ENCODE measurements around the gene KIF6.

KIF6 gene

DNA sequence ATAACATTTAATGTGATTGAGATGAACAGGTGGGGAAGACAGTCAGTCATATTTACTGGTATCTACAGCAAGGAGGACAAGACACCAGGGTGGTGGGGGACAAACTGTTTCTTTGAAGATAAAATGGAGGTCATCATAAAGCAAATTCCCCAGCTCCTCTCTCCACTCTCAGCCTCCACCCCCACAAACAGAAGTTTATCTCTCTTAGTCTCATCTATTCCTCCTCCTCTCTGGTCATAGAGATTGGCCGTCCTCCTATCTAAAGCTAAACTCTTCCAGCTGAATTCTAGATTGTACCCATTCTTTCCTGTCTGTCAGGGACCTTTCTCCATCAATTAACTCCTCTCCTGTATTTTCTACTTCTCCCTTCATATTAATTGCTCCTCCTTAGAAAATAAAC, 71.1 kb downstream of the KIF6 start:
- Mint-ChIP-seq H3K9me3 (no peaks in the 10 kb centered on the region), H3K36me3 (ENCODE audit: low read depth) (no peaks in the 10 kb centered on the region), H3K27ac (no peak overlapping the region), H3K4me1 (ENCODE audit: low read depth) (no peaks in the 10 kb centered on the region), H3K27me3 (peaks cover 29% of the 10 kb centered on the region), H3K4me3 (no peak overlapping the region)

DNA sequence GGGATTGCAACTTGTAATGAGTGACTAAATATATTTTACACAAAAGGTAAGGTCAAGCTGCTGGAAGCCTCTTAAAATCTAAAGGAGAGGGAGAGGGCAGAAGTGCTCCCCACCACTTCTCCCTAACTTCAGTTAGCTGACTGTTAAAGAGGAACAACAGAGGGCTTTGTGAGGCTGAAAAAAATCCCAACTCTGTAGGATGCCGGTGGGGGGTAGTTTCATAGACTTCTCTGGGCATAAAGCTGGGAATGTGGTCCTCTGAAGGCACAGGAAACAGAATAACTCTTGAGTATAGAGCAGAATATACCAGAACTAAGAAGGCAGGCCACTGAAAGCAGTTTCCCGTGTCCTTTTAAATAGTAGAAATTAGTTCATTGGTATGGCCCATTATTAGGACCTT, 71.6 kb downstream of the KIF6 start:
- Mint-ChIP-seq H3K27me3 (peaks cover 29% of the 10 kb centered on the region), H3K36me3 (ENCODE audit: low read depth) (no peaks in the 10 kb centered on the region), H3K9me3 (no peaks in the 10 kb centered on the region), H3K27ac (no peak overlapping the region), H3K4me1 (ENCODE audit: low read depth) (no peaks in the 10 kb centered on the region), H3K4me3 (no peak overlapping the region)

DNA sequence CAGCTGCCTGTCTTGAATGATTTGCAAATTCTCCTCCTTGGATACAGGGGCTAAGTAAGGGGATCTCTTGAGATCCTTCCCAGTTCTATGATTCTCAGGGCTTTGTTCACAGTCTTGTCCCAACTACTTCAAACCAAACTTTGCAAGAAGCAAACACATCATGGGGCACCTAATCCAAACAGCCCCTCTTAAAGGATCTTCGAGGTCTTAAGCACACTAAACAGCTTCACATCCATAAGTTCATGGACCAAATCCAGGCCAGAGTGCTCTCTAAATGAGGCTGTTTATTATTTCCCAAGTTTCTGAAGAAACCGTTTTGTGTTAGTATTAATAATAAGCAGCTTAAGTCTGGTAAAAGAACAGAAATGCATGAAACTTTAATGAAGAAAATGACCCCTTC, 75.2 kb downstream of the KIF6 start:
- Mint-ChIP-seq H3K4me1 (ENCODE audit: low read depth) (no peaks in the 10 kb centered on the region), H3K4me3 (no peak overlapping the region), H3K9me3 (no peaks in the 10 kb centered on the region), H3K36me3 (ENCODE audit: low read depth) (no peaks in the 10 kb centered on the region), H3K27ac (no peak overlapping the region), H3K27me3 (peaks cover 17% of the 10 kb centered on the region)

DNA sequence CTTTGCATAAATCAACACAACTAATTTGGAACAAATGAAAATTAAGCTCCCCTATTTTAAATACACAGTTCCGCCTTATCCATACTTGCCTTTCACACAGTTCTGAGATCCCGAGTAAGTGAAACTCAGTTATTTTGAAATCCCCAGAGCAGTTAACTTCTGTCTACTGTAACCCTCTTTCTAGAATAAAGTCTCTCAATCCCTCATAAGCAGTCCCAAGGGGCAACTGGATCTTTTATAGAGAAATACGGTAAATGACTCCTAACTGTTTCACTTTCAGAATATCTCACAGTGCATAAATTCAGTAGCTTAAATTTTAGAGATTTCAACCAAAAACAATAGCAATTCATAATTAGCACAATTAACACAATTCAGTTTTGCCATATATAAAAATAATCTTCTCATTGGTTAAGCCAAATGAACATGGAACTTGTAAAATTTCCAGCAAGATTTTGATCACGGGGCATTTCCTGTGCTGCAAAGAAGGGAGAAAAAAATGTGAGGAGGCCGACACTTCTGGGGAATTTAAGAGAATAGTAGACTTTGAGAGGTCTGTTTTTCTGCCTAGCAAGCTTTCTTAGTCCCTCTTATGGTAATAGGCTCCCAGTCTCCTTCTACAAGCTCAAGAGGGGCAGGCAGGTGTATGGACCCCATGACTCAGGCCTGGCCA, 78.3 kb downstream of the KIF6 start:
- Mint-ChIP-seq H3K27ac (no peak overlapping the region), H3K4me1 (ENCODE audit: low read depth) (no peaks in the 10 kb centered on the region), H3K36me3 (ENCODE audit: low read depth) (no peaks in the 10 kb centered on the region), H3K27me3 (peaks cover 27% of the 10 kb centered on the region), H3K9me3 (no peaks in the 10 kb centered on the region), H3K4me3 (no peak overlapping the region)

DNA sequence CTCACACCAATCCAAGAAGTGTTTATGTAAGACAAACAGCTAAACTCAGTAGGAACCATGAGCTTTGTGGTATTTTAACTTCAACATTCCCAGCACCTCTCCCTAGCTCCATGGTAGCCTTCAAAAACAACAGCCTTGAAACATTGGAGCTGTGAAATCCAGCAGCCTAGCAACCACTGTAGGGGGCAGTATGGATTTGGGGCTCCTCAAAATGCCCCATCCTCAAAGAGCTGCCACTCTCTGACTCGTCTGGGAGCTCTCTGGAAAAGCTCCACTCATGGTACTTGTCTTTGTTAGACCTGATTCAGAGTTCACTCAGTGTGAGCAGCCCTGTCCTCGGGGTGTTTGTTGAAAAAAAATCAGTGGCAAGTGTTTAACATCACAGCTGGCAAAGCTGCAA, 82.9 kb downstream of the KIF6 start:
- H3K27me3 Mint-ChIP-seq = peaks cover 23% of the 10 kb centered on the region
- H3K4me3 Mint-ChIP-seq = no peak overlapping the region
- no peak overlapping the region for H3K27ac Mint-ChIP-seq
- H3K4me1 Mint-ChIP-seq (ENCODE audit: low read depth) = no peaks in the 10 kb centered on the region
- H3K36me3 Mint-ChIP-seq (ENCODE audit: low read depth) = no peaks in the 10 kb centered on the region
- no peaks in the 10 kb centered on the region for H3K9me3 Mint-ChIP-seq

DNA sequence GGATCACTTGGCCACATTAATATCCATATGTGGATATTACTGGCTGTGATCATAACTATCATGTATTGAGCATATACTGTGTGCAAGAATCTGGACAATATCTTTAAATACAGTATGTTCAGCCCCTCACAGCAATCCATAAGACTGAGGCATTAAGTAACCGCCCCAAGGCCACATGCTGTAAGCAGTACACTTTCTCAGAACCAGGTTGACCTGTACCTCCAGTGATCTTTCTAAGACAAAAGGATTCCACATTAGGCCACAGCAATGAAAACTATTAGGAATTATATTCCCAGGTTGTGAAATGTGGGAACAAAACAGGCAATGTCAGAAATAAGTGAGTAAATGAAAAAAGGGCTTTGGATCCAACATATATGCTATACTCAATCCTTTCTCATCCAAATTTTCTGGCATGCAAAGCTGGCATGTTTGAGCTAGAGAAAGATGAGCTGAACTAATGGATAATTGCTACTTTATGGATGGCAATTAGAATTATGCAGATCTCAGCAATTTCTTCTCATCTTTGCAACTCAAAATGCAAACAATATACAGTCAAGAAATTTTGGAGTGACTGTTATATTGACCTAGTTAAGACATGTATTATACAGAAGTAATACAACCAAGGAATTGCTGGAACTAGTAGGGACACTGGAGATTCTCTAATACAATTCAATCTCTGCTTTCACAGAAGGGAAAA, 86.9 kb downstream of the KIF6 start:
- peaks cover 23% of the 10 kb centered on the region for H3K27me3 Mint-ChIP-seq
- no peaks in the 10 kb centered on the region for H3K4me1 Mint-ChIP-seq (ENCODE audit: low read depth)
- no peaks in the 10 kb centered on the region for H3K36me3 Mint-ChIP-seq (ENCODE audit: low read depth)
- H3K9me3 Mint-ChIP-seq = no peaks in the 10 kb centered on the region
- no peak overlapping the region for H3K4me3 Mint-ChIP-seq
- H3K27ac Mint-ChIP-seq = no peak overlapping the region

DNA sequence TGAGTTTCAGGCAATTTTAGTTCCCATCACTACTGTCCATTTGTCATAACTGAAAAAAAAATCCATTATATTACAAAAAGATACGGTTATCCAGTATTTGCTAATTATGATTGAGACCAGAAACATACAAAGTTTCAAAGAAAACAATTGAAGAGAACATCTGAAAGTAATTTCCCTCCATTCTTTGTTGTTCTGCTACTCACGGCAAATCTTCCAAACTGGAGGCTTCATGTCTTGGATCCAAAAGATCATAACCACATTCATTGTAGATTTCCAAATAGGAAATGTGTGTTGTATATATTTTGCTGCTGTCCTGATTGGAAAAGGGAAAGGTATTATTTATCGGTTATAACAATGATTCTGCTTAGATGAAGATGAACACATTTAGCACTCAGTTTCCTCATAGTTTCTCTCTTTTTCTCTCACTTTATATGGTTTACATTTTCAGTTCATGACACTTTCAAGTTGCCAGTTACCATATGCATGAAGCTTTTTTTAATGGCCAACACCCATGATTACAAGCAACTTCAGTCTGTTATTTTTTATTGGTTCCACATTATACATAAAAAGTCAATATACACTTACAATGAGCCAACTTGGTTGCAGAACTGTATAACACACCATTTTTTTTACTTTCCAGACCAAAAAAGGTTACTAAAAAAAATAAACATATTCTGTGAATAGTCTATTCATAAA, 90.4 kb downstream of the KIF6 start:
- H3K27me3 Mint-ChIP-seq = peaks cover 30% of the 10 kb centered on the region
- H3K9me3 Mint-ChIP-seq = no peaks in the 10 kb centered on the region
- H3K27ac Mint-ChIP-seq = no peak overlapping the region
- no peaks in the 10 kb centered on the region for H3K36me3 Mint-ChIP-seq (ENCODE audit: low read depth)
- H3K4me3 Mint-ChIP-seq = no peak overlapping the region
- H3K4me1 Mint-ChIP-seq (ENCODE audit: low read depth) = no peaks in the 10 kb centered on the region

DNA sequence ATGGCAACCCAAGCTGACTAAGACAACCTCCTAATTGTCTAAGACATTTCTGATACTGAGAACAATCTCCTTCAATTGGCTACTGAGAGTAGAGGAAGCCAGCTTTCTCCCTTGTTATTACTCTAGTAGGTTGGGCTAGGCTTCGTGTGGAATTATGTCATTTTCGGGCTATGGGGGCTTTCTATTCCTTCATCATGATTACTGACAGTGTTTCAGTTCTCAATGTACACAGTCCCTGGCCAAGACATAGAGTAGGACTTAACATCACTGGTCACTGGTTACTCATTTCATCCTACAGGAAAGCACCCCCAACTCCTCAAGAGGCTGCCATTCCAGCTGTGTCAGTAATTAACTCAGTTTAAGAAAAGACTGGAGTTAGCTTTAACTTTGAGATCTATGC, 100.0 kb downstream of the KIF6 start:
- H3K4me1 Mint-ChIP-seq (ENCODE audit: low read depth) = no peaks in the 10 kb centered on the region
- H3K27me3 Mint-ChIP-seq = peaks cover 18% of the 10 kb centered on the region
- H3K27ac Mint-ChIP-seq = no peak overlapping the region
- H3K4me3 Mint-ChIP-seq = no peak overlapping the region
- H3K9me3 Mint-ChIP-seq = no peaks in the 10 kb centered on the region
- no peaks in the 10 kb centered on the region for H3K36me3 Mint-ChIP-seq (ENCODE audit: low read depth)

DNA sequence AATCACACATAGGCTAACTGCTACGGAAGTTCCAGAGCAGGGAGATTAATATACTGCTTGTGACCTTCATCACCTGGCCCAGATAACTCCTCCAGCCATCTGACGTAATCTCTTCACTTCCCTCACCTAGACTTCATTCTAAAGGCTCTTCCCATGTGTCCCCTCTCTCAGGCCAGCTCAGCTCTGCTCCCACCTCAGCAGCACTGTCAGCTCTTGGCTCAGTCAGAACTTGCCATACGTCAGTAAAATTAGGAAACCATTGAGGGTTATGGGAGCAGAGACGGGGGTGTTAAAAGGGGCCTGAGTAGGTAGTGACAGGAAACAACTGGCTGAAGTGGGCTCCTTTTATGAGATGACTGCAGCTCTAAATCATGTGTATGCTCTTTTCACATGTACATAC, 101.5 kb downstream of the KIF6 start:
- no peaks in the 10 kb centered on the region for H3K36me3 Mint-ChIP-seq (ENCODE audit: low read depth)
- no peak overlapping the region for H3K4me3 Mint-ChIP-seq
- H3K9me3 Mint-ChIP-seq = no peaks in the 10 kb centered on the region
- no peaks in the 10 kb centered on the region for H3K4me1 Mint-ChIP-seq (ENCODE audit: low read depth)
- H3K27me3 Mint-ChIP-seq = peaks cover 12% of the 10 kb centered on the region
- H3K27ac Mint-ChIP-seq = no peak overlapping the region

DNA sequence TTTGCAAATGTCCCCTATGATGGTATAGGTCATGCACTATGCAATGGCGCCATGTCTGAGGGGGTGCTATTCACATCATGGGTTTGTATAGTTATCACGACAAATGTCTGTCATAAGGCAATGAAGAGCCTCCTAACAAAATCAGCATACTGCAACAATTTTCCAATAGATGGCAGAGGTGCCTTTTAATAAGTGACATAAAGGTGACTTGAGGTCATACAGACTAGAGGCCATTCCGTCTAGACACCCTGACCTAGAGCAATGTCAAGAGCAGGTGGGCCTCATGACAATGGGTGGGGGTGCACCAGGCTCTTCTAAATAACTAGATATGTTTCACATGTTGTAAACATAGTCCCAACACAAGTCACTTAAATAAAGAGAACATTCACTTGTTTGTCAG, 107.7 kb downstream of the KIF6 start:
- no peaks in the 10 kb centered on the region for H3K36me3 Mint-ChIP-seq (ENCODE audit: low read depth)
- H3K4me3 Mint-ChIP-seq = no peak overlapping the region
- H3K4me1 Mint-ChIP-seq (ENCODE audit: low read depth) = no peaks in the 10 kb centered on the region
- H3K27me3 Mint-ChIP-seq = peaks cover 7% of the 10 kb centered on the region
- no peak overlapping the region for H3K27ac Mint-ChIP-seq
- no peaks in the 10 kb centered on the region for H3K9me3 Mint-ChIP-seq

DNA sequence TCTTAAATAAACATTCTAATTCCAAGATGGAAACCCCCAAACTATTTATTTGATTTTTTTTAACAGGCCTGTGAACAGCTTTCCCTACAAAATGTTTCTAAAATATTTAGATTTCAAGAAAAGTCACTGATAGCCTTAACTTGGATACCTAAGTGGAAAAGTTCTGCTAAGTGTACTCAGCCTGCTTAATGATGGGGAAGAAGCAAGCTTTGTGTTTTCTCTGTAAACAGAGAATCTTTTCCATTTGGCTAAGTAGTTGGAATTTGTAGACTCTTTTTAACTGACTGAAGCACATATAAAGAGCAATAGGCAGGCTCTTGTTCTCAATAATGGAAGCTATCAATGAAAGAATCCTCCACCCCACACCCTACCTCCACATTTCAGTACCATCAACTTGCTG, 108.2 kb downstream of the KIF6 start:
- no peaks in the 10 kb centered on the region for H3K36me3 Mint-ChIP-seq (ENCODE audit: low read depth)
- peaks cover 7% of the 10 kb centered on the region for H3K27me3 Mint-ChIP-seq
- no peaks in the 10 kb centered on the region for H3K4me1 Mint-ChIP-seq (ENCODE audit: low read depth)
- H3K4me3 Mint-ChIP-seq = no peak overlapping the region
- no peak overlapping the region for H3K27ac Mint-ChIP-seq
- H3K9me3 Mint-ChIP-seq = no peaks in the 10 kb centered on the region

DNA sequence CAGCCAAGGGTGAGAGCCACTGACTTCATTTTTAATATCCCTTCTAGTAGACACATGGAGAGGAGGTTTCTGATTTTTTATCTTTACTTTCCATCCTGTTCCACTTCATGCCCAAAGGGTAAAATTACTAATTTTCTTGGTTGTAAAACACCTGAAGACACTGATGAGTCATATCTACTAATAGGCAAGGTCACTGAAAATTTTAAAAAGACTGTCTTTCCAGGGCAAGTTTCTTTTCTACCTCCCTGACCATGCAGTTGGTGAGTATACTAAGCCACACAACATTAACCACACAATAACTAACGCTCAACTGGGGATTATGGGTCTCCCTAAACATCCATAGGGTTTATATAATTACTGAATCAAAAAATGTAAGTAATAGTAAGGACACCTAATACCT, 109.6 kb downstream of the KIF6 start:
- no peak overlapping the region for H3K4me3 Mint-ChIP-seq
- H3K4me1 Mint-ChIP-seq (ENCODE audit: low read depth) = no peaks in the 10 kb centered on the region
- H3K9me3 Mint-ChIP-seq = no peaks in the 10 kb centered on the region
- peaks cover 7% of the 10 kb centered on the region for H3K27me3 Mint-ChIP-seq
- H3K27ac Mint-ChIP-seq = no peak overlapping the region
- no peaks in the 10 kb centered on the region for H3K36me3 Mint-ChIP-seq (ENCODE audit: low read depth)

DNA sequence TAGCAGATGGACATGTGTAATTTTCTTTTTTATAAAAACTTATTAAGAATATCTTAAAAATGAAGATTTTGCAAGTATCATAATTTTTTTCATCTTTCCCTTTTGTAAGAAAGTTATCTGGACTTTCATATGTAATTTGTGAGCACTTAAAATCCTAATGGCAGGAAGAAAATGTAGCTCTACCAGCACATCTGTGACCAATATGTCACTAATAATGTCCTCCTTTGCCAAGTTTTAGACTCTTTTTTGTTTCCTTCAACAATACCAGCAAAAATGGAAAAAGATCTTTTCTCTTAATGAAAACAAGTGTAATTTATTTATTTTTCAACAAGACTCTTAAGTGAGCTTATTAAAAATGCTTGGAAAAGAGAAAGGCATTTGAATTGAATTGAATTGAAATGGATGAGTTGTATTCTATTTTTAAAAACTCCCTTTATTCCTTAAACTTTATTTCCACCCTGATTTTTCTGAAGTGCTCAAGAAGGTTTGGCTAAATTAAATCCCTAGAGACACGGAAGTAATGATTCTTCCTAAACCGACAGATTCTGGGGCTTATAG, 110.7 kb downstream of the KIF6 start:
- H3K4me1 Mint-ChIP-seq (ENCODE audit: low read depth) = no peaks in the 10 kb centered on the region
- H3K36me3 Mint-ChIP-seq (ENCODE audit: low read depth) = no peaks in the 10 kb centered on the region
- H3K27ac Mint-ChIP-seq = no peak overlapping the region
- H3K4me3 Mint-ChIP-seq = no peak overlapping the region
- H3K27me3 Mint-ChIP-seq = peaks cover 7% of the 10 kb centered on the region
- H3K9me3 Mint-ChIP-seq = no peaks in the 10 kb centered on the region

DNA sequence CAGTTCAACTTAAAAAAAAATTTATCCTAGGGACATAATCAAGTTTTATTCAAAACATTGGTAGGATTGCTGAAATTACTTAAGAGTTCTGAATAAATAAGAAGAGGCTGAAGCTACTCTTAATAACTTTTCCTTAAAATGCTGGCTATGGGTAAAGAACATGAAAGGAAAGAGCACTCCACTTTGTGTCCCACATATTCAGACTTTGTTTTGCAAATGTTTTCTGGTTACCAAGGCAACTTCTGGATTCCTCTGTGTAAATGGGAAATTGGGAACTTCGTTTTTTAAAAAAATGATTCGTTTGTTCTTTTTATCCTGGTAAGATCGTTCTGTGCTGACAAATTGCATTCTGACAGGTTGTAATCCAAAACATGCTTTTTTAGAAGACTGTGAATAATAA, 115.0 kb downstream of the KIF6 start:
- Mint-ChIP-seq H3K36me3 (ENCODE audit: low read depth) (no peaks in the 10 kb centered on the region), H3K27ac (no peak overlapping the region), H3K27me3 (peaks cover 10% of the 10 kb centered on the region), H3K9me3 (no peaks in the 10 kb centered on the region), H3K4me1 (ENCODE audit: low read depth) (no peaks in the 10 kb centered on the region), H3K4me3 (no peak overlapping the region)

DNA sequence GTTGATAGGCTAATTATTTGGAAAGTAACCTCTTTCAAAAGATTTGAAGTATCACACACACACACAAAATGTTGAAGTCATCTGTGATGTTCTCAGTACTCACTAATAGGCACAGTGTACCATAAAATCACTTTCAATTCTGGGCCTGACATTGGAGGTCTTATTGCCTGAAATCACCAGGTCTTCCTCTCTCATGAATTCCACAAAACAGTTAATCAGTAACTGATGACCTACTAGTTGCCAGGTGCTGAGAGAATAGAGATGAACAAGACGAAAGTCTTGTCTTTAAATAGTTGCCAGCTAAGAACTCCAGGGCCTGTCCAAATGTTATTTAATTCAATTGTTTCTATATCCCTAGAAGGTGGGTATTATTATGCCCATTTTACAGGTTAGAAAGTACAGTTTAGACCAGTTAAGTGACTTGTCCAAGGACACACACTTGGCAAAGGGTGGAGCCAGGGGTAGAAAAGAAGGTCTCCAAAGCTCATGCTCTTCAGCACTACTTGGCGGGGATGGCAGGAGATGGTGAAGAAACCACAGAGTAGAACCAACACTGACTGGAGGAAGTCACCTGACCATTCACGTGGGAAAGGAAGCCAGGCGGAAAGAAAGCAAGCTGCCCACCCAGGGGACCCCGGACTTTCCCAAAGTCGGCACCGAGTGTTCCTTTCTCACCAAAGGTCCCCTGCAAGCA, 116.4 kb downstream of the KIF6 start:
- Mint-ChIP-seq H3K9me3 (no peaks in the 10 kb centered on the region), H3K4me3 (no peak overlapping the region), H3K36me3 (ENCODE audit: low read depth) (no peaks in the 10 kb centered on the region), H3K27ac (no peak overlapping the region), H3K4me1 (ENCODE audit: low read depth) (no peaks in the 10 kb centered on the region), H3K27me3 (peaks cover 14% of the 10 kb centered on the region)
